ENCODE data around the gene GSG1. TPM values are rescaled to one million over a fixed set of nuclear protein-coding genes. Genes with fewer than 3 reads are reported as not detected.
"Not testable (repeated sequence)": the region's sequence is repeated elsewhere in the genome, so short reads cannot be mapped to it uniquely, and the experiment has no call there.

The GSG1 gene
- total RNA-seq, 2 donors from 2014 or later = not detected

GRCh38 chr12:13044002-13044905 lies 59.2 kb downstream of the GSG1 start, which contains the start of gene FAM234B:
TSS of gene FAM234B (plus strand) at chr12:13044381. CDS start at chr12:13044404, 23 bp downstream.
- intact Hi-C loops (cut with DNase I, micrococcal nuclease) = no loop called here
- ATAC-seq (peak; percentile 51), DNase-seq (peak; percentile 53 to 78)

- no peak for DNase-seq
- intact Hi-C loops (cut with DNase I, micrococcal nuclease) = no loop called here
- no peak for ATAC-seq
Observed at GRCh38 chr12:13042666-13043230, 60.7 kb downstream of the GSG1 start.

DNA sequence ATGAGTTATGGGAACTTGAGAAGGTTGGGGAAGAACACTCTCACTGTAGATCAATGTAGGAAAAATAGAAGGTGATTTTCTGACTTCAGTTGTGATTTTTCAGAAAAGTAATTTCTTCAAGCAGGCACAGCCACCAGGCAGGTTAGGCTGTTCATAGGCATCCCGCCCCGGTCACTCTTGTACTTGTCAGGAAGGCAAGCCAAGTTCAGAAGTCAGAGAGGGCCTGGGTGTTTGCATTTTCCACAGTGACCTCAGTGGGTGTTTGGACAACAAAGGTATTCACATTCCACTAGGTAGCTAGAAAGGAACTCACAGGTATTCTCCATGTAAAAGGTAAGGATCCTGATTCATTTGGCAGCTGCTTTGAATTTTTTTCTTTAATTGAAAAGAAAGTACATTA lies 62.2 kb downstream of the GSG1 start:
- ATAC-seq = no peak
- DNase-seq = no peak
- intact Hi-C loops (cut with DNase I, micrococcal nuclease) = no loop called here

- intact Hi-C loops (cut with DNase I, micrococcal nuclease) = no loop called here
Observed at GRCh38 chr12:13039328-13039956, 64.0 kb downstream of the GSG1 start.

DNA sequence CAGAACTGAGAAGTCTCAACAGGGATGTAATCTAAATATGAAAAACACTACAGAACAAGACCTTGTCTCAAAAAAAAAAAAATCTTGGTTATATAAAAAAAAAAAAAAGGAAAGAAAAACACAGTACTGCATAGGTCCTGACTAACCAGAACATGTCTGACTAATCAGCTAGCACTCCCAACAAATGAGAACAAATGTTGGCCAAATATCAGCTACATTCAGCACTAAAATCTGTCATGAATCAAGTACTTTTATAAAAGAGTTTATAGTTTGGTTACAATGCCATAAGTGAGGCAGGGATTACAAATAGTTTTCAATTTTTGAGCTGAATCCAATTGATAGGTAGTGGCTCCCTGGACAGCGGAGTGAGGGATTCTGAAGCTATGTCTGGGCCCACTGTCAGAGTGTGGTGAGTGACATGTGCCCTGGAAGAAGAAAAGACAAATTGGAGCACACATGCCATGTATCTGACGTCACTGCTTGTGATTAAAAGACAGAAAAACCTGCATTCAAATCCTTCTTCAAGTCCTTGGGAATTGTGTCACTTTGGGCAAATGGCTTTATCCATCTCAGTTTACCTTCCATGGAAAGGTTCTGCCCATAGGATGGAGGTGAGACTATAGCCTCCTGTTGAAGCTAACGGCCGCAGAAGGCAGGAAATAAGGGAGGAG lies 64.8 kb downstream of the GSG1 start:
- ATAC-seq = no peak
- DNase-seq = no peak
- intact Hi-C loops (cut with DNase I, micrococcal nuclease) = no loop called here

More at GRCh38 chr12:13039328-13039956, 64.0 kb downstream of the GSG1 start:
- ATAC-seq = peak; percentile 92
- DNase-seq = no peak

DNA sequence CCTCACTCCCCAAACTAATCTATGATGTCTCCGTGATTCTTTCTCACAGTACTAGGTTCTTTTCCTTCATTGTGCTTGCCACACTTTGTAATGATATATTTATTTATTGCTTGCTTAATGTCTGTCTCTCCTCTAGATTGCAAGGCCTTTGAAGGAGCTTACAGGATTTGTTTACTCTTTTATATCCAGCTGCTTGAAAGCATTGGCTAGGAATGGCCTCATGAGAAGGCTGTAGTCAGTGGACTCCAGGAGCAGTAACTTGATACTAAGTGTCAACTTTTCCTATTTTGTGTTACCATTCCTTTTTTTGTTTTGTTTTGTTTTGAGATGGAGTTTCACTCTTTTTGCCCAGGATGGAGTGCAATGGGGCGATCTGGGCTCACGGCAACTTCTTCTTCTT lies 66.6 kb downstream of the GSG1 start:
- ATAC-seq (no peak), DNase-seq (no peak)
- intact Hi-C loops (cut with DNase I, micrococcal nuclease) = no loop called here

DNA sequence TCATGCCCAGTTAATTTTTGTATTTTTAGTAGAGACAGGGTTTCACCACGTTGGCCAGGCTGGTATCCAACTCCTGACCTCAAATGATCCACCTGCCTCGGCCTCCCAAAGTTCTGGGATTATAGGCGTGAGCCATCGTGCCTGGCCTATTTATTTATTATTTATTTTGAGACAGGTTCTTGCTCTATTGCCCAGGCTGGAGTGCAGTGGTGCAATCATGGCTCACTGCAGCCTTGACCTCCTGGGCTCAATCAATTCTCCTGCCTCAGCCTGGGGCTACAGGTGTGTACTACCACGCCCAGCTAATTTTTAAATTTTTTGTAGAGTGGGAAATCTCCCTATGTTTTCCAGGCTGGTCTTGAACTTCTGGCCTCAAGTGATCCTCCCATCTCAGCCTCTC lies 68.1 kb downstream of the GSG1 start:
- ATAC-seq; intact Hi-C loops (cut with DNase I, micrococcal nuclease); DNase-seq: not testable (repeated sequence)

Other genes with a start within 250 kb of the GSG1 start
- 100 to 1,000 TPM; 206 to 463 TPM for gene GPRC5A, start 212.1 kb downstream of the GSG1 start, total RNA-seq
- under 1 TPM in 1 of 2 donors, not detected in 1; 0.28 TPM for gene GPRC5D, start 151.5 kb downstream of the GSG1 start, total RNA-seq
- gene HEBP1, start 103.4 kb downstream of the GSG1 start, total RNA-seq = 10 to 100 TPM; 26.0 to 62.9 TPM
- 1 to 10 TPM; 1.3 to 1.7 TPM for gene FAM234B, start 59.3 kb downstream of the GSG1 start, total RNA-seq
- gene EMP1, start 93.1 kb upstream of the GSG1 start, total RNA-seq = 1,000 to 10,000 TPM in 1 of 2 donors, 100 to 1,000 TPM in 1; 459 to 1,135 TPM

Measured in left colon (tissue), 2 donors.